T1000 (cell line): ENCODE results near the gene AHCTF1.

ENCODE experiments used
- DNase-seq: peaks from one replicate; lab custom pipeline; 2025; ENCODE audit warnings: mixed read lengths; lab: John Stamatoyannopoulos, UW

The AHCTF1 gene, protein sequence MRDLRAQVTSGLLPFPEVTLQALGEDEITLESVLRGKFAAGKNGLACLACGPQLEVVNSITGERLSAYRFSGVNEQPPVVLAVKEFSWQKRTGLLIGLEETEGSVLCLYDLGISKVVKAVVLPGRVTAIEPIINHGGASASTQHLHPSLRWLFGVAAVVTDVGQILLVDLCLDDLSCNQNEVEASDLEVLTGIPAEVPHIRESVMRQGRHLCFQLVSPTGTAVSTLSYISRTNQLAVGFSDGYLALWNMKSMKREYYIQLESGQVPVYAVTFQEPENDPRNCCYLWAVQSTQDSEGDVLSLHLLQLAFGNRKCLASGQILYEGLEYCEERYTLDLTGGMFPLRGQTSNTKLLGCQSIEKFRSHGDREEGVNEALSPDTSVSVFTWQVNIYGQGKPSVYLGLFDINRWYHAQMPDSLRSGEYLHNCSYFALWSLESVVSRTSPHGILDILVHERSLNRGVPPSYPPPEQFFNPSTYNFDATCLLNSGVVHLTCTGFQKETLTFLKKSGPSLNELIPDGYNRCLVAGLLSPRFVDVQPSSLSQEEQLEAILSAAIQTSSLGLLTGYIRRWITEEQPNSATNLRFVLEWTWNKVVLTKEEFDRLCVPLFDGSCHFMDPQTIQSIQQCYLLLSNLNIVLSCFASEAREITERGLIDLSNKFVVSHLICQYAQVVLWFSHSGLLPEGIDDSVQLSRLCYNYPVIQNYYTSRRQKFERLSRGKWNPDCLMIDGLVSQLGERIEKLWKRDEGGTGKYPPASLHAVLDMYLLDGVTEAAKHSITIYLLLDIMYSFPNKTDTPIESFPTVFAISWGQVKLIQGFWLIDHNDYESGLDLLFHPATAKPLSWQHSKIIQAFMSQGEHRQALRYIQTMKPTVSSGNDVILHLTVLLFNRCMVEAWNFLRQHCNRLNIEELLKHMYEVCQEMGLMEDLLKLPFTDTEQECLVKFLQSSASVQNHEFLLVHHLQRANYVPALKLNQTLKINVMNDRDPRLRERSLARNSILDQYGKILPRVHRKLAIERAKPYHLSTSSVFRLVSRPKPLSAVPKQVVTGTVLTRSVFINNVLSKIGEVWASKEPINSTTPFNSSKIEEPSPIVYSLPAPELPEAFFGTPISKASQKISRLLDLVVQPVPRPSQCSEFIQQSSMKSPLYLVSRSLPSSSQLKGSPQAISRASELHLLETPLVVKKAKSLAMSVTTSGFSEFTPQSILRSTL (N-terminal part only)

DNA sequence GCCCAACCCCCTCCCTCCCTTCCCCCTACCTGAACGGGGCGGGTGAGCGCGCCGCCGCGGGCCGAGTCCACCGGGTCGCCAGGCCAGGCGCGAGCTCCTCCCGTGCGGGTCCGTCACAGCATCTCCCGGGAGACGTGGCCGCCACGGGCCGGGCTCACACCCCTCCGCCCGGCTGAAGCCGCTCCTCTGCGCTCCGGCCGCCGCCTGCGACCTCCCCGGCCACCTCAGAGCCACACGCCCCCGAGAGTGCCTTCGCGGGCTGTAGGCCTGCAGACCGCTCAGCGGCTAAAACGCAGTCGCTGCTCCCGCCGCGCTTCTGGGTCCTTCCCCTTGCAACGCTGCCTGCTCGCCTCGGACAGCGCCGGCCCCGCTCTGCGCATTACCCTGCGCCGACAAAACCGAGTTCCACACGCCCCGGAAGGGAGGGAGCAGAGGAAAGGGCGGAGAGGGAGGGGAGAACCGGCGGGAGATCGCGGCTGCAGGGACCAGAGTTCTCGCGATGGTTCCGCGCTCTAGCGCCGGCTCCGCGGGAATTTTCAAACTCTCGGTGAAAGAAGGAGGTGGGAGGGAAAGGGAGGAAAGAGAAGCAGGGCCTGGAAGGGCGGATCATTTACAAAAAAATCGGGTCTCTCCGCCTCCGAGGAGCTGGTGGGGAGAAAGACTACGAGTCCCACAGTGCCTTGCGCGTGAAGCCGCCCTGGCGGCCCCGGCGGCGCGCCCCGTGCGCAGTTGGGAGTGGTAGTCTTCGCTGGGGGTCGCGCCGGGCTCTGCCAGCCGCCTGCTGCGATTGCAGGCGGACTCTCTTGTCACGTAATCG lies at the start of gene AHCTF1:
Gene AHCTF1 (minus strand): TSS at position 400 of the 817 bp plus-strand sequence. CDS start 13,578 bp downstream, outside the sequence.
- peak; percentile 98 for DNase-seq

DNA sequence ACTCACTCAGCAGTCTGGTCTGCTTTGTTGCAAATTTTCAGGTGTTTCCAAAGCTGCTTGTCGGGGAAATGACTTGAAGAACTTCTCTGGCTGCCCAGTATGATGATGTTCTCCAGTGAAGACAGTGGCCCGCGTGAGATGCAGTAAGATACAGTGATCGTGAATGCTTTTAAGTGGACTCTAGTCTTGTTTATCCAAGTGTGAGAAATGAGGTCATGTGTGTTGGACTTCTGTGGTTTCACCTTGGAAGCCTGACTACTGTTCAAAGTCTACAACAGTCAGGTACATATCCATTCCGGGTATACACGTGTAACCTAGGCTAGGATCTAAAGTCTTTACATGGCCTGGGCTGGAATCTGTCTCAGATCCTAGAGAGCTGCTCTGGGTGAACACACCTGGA lies 47.0 kb upstream of the AHCTF1 start:
- no peak for DNase-seq

DNA sequence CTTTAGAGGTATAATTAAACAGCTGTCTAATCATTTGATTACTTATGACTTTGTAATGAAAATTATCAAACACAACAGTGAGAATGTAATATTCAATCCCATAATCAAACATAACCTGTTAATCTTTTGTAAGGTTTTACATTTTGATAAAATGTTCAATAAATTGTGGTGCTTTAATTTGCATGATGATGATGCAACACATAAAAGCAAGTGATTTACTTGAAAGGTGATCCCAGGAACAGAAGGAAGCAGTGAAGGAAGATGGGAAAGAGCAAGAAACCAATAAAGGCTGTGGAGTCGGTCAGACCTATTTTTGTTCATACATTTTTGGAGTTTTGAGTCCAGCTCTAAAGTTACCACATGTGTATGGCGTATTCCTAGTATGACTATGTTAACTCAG lies 46.5 kb upstream of the AHCTF1 start:
- no peak for DNase-seq

- no peak for DNase-seq
Observed at GRCh38 chr1:246971969-246972368, 40.2 kb upstream of the AHCTF1 start.

GRCh38 chr1:246971090-246971721 lies 39.5 kb upstream of the AHCTF1 start:
- DNase-seq, result no peak

GRCh38 chr1:246969621-246970020 lies 37.9 kb upstream of the AHCTF1 start:
- no peak for DNase-seq

DNA sequence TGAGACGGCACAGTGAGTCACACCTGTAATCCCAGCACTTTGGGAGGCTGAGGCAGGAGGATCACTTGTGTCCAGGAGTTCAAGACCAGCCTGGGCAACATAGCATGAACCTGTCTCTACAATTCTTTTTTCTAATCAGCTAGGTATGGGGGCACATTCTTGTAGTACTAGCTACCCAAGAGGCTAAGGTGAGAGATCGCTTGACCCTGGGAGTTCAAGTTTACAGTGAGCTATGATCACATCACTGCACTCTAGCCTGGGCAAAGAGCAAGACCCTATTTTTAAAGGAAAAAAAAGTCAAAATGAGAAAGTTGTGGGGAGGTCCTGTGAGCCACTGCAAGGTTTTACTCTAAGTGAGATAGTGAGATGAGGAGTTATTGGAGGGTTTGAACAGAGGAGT lies 34.8 kb upstream of the AHCTF1 start:
- DNase-seq, result no peak

DNA sequence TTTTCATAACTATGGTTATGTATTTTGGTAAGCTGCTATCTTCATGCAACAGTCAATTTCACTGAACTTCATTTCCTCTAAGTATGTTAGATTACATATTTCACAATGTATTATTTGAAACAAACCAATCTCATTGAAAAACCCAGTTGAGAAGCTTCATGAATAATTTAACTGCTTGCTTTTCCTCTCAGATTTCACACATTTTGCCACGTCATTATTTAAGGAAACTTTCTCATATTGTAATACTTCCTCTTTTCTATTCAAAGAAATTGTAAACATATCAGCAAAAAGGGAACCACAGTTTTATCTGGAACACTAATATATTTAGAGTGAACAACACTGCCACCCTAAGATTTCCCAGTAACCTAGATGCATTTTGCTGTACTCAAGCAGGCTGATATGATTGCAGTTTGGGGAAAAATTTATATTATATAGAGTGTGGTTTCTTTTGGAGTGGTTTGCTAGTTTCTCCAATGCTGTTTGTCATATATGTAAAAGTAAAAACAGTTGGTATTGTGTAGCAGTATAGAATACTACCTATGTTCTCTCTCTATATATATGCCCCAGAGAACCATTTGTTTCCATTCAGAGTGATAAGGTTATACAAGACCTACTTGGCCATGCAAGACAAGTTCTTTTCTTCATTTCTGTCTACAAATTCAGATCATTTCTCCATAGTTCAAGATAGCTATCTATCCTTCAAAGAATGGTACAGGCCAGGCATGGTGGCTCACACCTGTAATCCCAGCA lies 28.4 kb upstream of the AHCTF1 start:
- DNase-seq, result no peak

GRCh38 chr1:246954126-246954525 lies 22.4 kb upstream of the AHCTF1 start:
- DNase-seq, result no peak

GRCh38 chr1:246951413-246951812 lies 19.7 kb upstream of the AHCTF1 start:
- no peak for DNase-seq

GRCh38 chr1:246949956-246950355 lies 18.2 kb upstream of the AHCTF1 start:
- no peak for DNase-seq

DNA sequence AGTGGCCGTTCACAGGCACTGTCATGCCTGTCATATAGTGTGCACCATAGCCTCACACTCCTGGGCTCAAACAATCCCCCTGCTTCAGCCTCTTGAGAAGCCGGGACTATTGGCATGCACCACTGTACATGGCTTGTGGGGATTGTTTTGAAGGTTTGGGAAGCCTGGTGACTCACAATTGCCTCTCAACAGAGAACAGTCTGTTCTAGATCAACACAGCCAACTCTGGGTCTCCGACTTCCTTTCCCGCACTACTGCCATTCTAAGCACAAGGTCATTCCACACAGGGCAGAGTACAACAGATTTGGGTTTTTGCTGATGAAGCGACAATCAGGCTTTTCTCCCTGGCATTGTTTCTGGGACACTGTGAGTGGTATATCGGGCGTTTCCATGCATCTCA lies 15.5 kb upstream of the AHCTF1 start:
- DNase-seq, result no peak

- no peak for DNase-seq
Observed at GRCh38 chr1:246946366-246946765, 14.6 kb upstream of the AHCTF1 start.

DNA sequence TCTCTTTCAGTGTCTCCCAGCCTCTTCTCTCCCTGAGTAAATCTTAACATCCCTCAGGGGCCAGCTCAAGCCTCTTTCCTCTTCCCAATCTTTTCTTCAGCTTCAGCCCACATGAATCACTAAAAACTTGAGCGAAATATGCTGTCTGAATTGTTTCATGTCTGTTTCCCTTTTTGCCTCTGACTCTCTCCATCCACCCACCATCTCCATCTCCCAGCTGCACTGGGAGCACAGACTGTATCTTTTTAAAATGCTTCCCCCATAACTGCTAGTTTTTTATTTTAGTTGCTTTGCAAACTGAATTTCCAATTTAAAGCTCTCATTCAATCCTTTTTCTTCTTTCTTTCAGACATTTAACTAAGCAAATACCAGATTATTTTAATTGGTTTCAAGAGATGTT lies 3.0 kb upstream of the AHCTF1 start:
- no peak for DNase-seq

GRCh38 chr1:246933893-246934292 lies 2.1 kb upstream of the AHCTF1 start:
- no peak for DNase-seq

DNA sequence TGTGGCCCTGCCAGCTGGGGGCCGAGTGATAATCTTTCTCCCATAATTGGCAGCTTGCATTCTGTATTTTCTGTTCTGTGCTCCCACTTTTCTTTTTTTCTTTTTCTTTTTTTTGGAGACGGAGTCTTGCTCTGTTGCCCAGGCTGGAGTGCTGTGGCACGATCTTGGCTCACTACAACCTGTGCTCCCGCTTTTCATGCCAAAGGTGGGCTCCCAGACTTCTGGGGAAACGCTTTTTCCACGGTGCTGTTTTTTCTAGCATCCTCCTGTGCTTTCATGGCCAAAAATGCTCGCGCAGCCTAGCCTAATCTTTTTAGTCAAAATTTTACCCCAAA lies 585 bp upstream of the AHCTF1 start:
- no peak for DNase-seq

- peak; percentile 6 for DNase-seq
Observed at GRCh38 chr1:246930830-246931548, 759 bp downstream of the AHCTF1 start.

- no peak for DNase-seq
Observed at GRCh38 chr1:246925997-246926626, 5.6 kb downstream of the AHCTF1 start.

DNA sequence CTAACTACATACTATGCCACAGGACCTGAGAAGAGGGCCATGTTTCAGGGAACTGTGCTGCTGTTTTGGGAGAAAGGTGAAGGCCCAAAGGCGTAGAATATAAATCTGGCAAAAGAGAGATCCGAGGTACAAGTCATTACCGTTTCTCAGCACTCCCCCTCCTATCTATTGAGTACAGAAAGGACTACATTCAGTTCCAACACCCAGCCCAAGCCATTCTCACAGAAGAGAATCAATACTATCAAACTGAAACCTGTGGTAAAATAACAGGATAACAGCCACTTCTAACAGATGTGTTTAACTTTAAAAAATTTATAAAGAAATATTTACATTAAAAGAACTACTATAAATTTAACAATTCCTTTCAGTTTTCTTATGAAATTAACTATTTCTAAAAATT lies 7.8 kb downstream of the AHCTF1 start:
- DNase-seq, result no peak
